H1 (cell line): ENCODE data around the gene GSG1L. TPM values are rescaled to one million over a fixed set of nuclear protein-coding genes. Genes with fewer than 3 reads are reported as not detected.

Experiments
- CTCF ChIA-PET: fragments of 300-600 bp; sonication (Branson Sonifier 250); formaldehyde crosslinking; loops from one replicate; lab custom pipeline; 2021; ENCODE audit not compliant: partially characterized antibody; lab: Charles Lee
- POLR2A ChIA-PET: fragments of 300-600 bp; sonication (Branson Sonifier 250); formaldehyde crosslinking; loops from one replicate; lab custom pipeline; 2021; ENCODE audit warnings: inconsistent platforms; ENCODE audit not compliant: partially characterized antibody; lab: Charles Lee
- DNase-seq, 2 experiments: peaks; one replicate each; pipeline versions ENCODE4 v3.0.0 to v3.0.0-alpha.2; 2010 to 2022; ENCODE audit warnings: low spot score in 2 of 2, low read depth in 1 of 2, mixed read lengths in 1 of 2
- FAIRE-seq: peaks from 2 replicates; lab custom pipeline; 2011; peaks lifted over from hg19 to GRCh38; lab: Jason Lieb, UNC
- H2AFZ ChIP-seq: 2 replicates; pipeline ENCODE4 v1.8.1; 2012; ENCODE audit warnings: low read length, inconsistent platforms
- H2AK5ac ChIP-seq: 2 replicates; pipeline ENCODE4 v1.6.1; 2013; ENCODE audit warnings: low read depth, low read length
- H2BK120ac ChIP-seq: replicated peaks from 2 replicates; pipeline ENCODE3; 2013; ENCODE audit warnings: low read depth, low read length, inconsistent platforms
- H2BK12ac ChIP-seq: 2 replicates; pipeline ENCODE4 v1.6.1; 2013; ENCODE audit warnings: low read depth, low read length
- H2BK15ac ChIP-seq: 2 replicates; pipeline ENCODE4 v1.6.1; 2013; ENCODE audit warnings: low read length
- H2BK20ac ChIP-seq: 2 replicates; pipeline ENCODE4 v1.6.1; 2013; ENCODE audit warnings: low read length
- H2BK5ac ChIP-seq: 2 replicates; pipeline ENCODE4 v1.6.1; 2013; ENCODE audit warnings: low read depth, low read length
- H3K14ac ChIP-seq: 2 replicates; pipeline ENCODE4 v1.6.1; 2013; ENCODE audit warnings: inconsistent platforms; ENCODE audit not compliant: insufficient read length
- H3K18ac ChIP-seq: 2 replicates; pipeline ENCODE4 v1.6.1; 2013; ENCODE audit warnings: low read length; ENCODE audit errors: extremely low read depth
- H3K23ac ChIP-seq: 2 replicates; pipeline ENCODE4 v1.6.1; 2013; ENCODE audit warnings: inconsistent platforms; ENCODE audit not compliant: insufficient read length
- H3K23me2 ChIP-seq: 2 replicates; pipeline ENCODE4 v1.6.1; 2013; ENCODE audit warnings: low read depth, low read length
- H3K27ac ChIP-seq: 2 replicates; pipeline ENCODE4 v1.6.1; 2011; ENCODE audit warnings: low read depth, low read length, inconsistent platforms
- H3K27me3 ChIP-seq, 4 experiments: replicated peaks in 1 of 4; 1 replicate in 1 of 4; 2 replicates in 3 of 4; pipeline versions ENCODE4 v1.6.1 to v1.8.1; 2011 to 2013; ENCODE audit warnings: low read length in 3 of 4, mild to moderate bottlenecking in 3 of 4, inconsistent platforms in 2 of 4, mixed read lengths in 2 of 4, moderate library complexity in 1 of 4; ENCODE audit not compliant: control insufficient read depth in 3 of 4, insufficient read depth in 3 of 4; ENCODE audit errors: extremely low read depth in 1 of 4
- H3K36me3 ChIP-seq, 4 experiments: 2 replicates each; pipeline versions ENCODE4 v1.6.1 to v1.8.1; 2011 to 2013; ENCODE audit warnings: mild to moderate bottlenecking in 4 of 4, low read length in 3 of 4, moderate library complexity in 2 of 4, control low read depth in 1 of 4, inconsistent platforms in 1 of 4; ENCODE audit not compliant: insufficient read depth in 4 of 4, control insufficient read depth in 2 of 4
- H3K4ac ChIP-seq: replicated peaks from 2 replicates; pipeline ENCODE3; 2013; ENCODE audit warnings: low read length, low read depth, mixed read lengths, inconsistent platforms; ENCODE audit not compliant: insufficient read length
- H3K4me1 ChIP-seq, 4 experiments: replicated peaks in 1 of 4; 1 replicate in 1 of 4; 2 replicates in 3 of 4; pipeline versions ENCODE4 v1.6.1 to v1.8.1; 2011 to 2013; ENCODE audit warnings: low read length in 3 of 4, inconsistent platforms in 2 of 4, mixed read lengths in 1 of 4; ENCODE audit not compliant: insufficient read depth in 4 of 4, control insufficient read depth in 3 of 4
- H3K4me2 ChIP-seq, 2 experiments: 2 replicates each; pipeline versions ENCODE4 v1.6.1 to v1.8.1; 2011 to 2013; ENCODE audit warnings: low read depth in 2 of 2, low read length in 2 of 2, control low read depth in 1 of 2, inconsistent platforms in 1 of 2, mild to moderate bottlenecking in 1 of 2; ENCODE audit not compliant: insufficient read depth in 1 of 2
- H3K4me3 ChIP-seq, 4 experiments: fragments of 200-600, 300-600 bp in 1 of 4; sonication (generic), shearing (Covaris generic), sonication (Bioruptor Twin) in 1 of 4; 2 replicates each; pipeline versions ENCODE4 v1.5.1 to v1.8.1; 2011 to 2016; ENCODE audit warnings: low read length in 4 of 4, low read depth in 3 of 4, control low read depth in 2 of 4, inconsistent platforms in 2 of 4, mild to moderate bottlenecking in 2 of 4, mixed read lengths in 1 of 4, moderate library complexity in 1 of 4; ENCODE audit not compliant: insufficient read depth in 2 of 4; ENCODE audit errors: extremely low read depth in 1 of 4
- H3K56ac ChIP-seq: replicated peaks from 2 replicates; pipeline ENCODE3; 2013; ENCODE audit warnings: low read depth, mild to moderate bottlenecking, mixed read lengths, low read length, inconsistent platforms; ENCODE audit not compliant: insufficient read length
- H3K79me1 ChIP-seq: 2 replicates; pipeline ENCODE4 v1.6.1; 2013; ENCODE audit warnings: low read depth, low read length, control low read depth
- H3K79me2 ChIP-seq, 2 experiments: 2 replicates each; pipeline versions ENCODE4 v1.6.1 to v1.8.1; 2012 to 2013; ENCODE audit warnings: low read length in 2 of 2, mild to moderate bottlenecking in 2 of 2, inconsistent platforms in 1 of 2; ENCODE audit not compliant: insufficient read depth in 2 of 2, control insufficient read depth in 1 of 2
- H3K9ac ChIP-seq, 4 experiments: replicated peaks in 1 of 4; 1 replicate in 1 of 4; 2 replicates in 3 of 4; pipeline versions ENCODE4 v1.6.1 to v1.8.1; 2011 to 2013; ENCODE audit warnings: low read depth in 3 of 4, low read length in 3 of 4, control low read depth in 2 of 4, mild to moderate bottlenecking in 2 of 4, moderate library complexity in 2 of 4, inconsistent platforms in 1 of 4; ENCODE audit errors: extremely low read depth in 1 of 4
- H3K9me3 ChIP-seq, 2 experiments: 2 replicates each; pipeline versions ENCODE4 v1.6.1 to v1.8.1; 2012 to 2013; ENCODE audit warnings: mild to moderate bottlenecking in 2 of 2, moderate library complexity in 2 of 2, control low read depth in 1 of 2, inconsistent platforms in 1 of 2, low read depth in 1 of 2, low read length in 1 of 2, mixed read lengths in 1 of 2; ENCODE audit not compliant: insufficient read depth in 2 of 2
- H4K20me1 ChIP-seq, 2 experiments: replicated peaks in 1 of 2; 2 replicates each; pipeline versions ENCODE3 to v1.8.1; 2011 to 2013; ENCODE audit warnings: inconsistent platforms in 2 of 2, low read length in 2 of 2, mild to moderate bottlenecking in 1 of 2; ENCODE audit not compliant: insufficient read depth in 2 of 2, control insufficient read depth in 1 of 2
- H4K5ac ChIP-seq: 2 replicates; pipeline ENCODE4 v1.6.1; 2013; ENCODE audit warnings: low read length, low read depth, mixed read lengths, inconsistent platforms; ENCODE audit not compliant: insufficient read length
- H4K8ac ChIP-seq: 2 replicates; pipeline ENCODE4 v1.8.0; 2013; ENCODE audit warnings: mild to moderate bottlenecking, moderate library complexity, low read length, inconsistent platforms; ENCODE audit not compliant: insufficient read depth; ENCODE audit errors: extremely low read depth
- H4K91ac ChIP-seq: replicated peaks from 2 replicates; pipeline ENCODE3; 2013; ENCODE audit warnings: low read length, mixed read lengths, inconsistent platforms; ENCODE audit not compliant: insufficient read length
- BCL11A ChIP-seq, 2 experiments: IDR thresholded peaks; one replicate each; pipeline ENCODE4 v1.6.1; 2011; ENCODE audit warnings: low read depth in 2 of 2, low read length in 2 of 2, mild to moderate bottlenecking in 2 of 2
- CEBPB ChIP-seq: IDR thresholded peaks from 2 replicates; pipeline ENCODE4 v1.6.1; 2012; ENCODE audit warnings: low read depth, low read length
- CHD2 ChIP-seq: IDR thresholded peaks from 2 replicates; pipeline ENCODE4 v1.6.1; 2012; ENCODE audit warnings: low read length, improper control_type of control experiment
- GTF2F1 ChIP-seq: IDR thresholded peaks from 2 replicates; pipeline ENCODE4 v1.6.1; 2012; ENCODE audit warnings: low read depth, low read length, improper control_type of control experiment, borderline replicate concordance
- SAP30 ChIP-seq: fragments of 300-600 bp; sonication (generic); IDR thresholded peaks from 2 replicates; pipeline ENCODE4 v1.7.1; 2012; ENCODE audit warnings: low read length, moderate library complexity, mild to moderate bottlenecking, inconsistent platforms; ENCODE audit not compliant: insufficient read depth, insufficient replicate concordance
- TCF12 ChIP-seq: IDR thresholded peaks from 2 replicates; pipeline ENCODE4 v1.6.1; 2011; ENCODE audit warnings: low read depth, mild to moderate bottlenecking, low read length
- WGBS, 2 experiments: shearing (Covaris generic) in 1 of 2; methylation state at CpG; one replicate each; pipeline versions ENCODE4 v1.1.6 to v1.1.7; 2013 to 2015; ENCODE audit warnings: low lambda C conversion rate in 2 of 2, mixed read lengths in 2 of 2, inconsistent platforms in 1 of 2, low coverage in 1 of 2, missing lambda C conversion rate in 1 of 2; ENCODE audit not compliant: insufficient replicate concordance in 2 of 2, insufficient coverage in 1 of 2, insufficient read length in 1 of 2; ENCODE audit errors: extremely low coverage in 1 of 2, missing lambda C conversion rate in 1 of 2; 5-methylcytosine and 5-hydroxymethylcytosine counted together
- polyA plus RNA-seq, 7 experiments: library from polyadenylated mRNA; depleted of rRNA in 3 of 7; stranded (reverse) in 5 of 7; unstranded in 2 of 7; fragments of >200 nt in 5 of 7; fragments of 200-250 nt in 2 of 7; gene quantifications; 1 replicate in 5 of 7; 2 replicates in 1 of 7; 4 replicates in 1 of 7; pipeline versions ENCODE4 v1.2.1 to v1.2.3, GENCODE V29; 2011 to 2013; ENCODE audit warnings: missing spikeins in 2 of 7, mixed read lengths in 2 of 7
- total RNA-seq: library from RNA; stranded (reverse); fragmentation: NEBNext Ultra II Directional; extraction: Animal tissue kit (Norgen Biotek cat#: 25700); gene quantifications from 2 replicates; pipeline ENCODE4 v1.2.1, GENCODE V29; 2021
- TF ChIP-seq, protein P1 (sequence below): IDR thresholded peaks from 2 replicates; pipeline ENCODE4 v1.6.1; 2012; ENCODE audit warnings: inconsistent platforms

Gene GSG1L
- total and polyA plus RNA-seq, 2 of the 8 experiments (the other 6 are each of a cell fraction or from before 2014, with no cell fraction given) = 0.71 to 1.1 TPM

- no peak overlapping the region for H3K4me2 ChIP-seq
- H2BK5ac ChIP-seq = no peak overlapping the region
- H4K20me1 ChIP-seq = peaks cover 0 to 1% of the 10 kb centered on the region in 2 experiments
- no peak overlapping the region for H3K9ac ChIP-seq
- H2AFZ ChIP-seq = no peak overlapping the region
- H3K23ac ChIP-seq = no peak overlapping the region
- no peaks in the 10 kb centered on the region for H3K9me3 ChIP-seq
- WGBS, 2 experiments = 93% methylated on average over 9 of the region's 9 CpGs; no CpG with 5 or more reads in 1 of the 2 experiments
- H3K36me3 ChIP-seq = no peaks in the 10 kb centered on the region
- H2BK20ac ChIP-seq = no peak overlapping the region
- DNase-seq (no peak), FAIRE-seq (no peak)
- no peak overlapping the region for H3K56ac ChIP-seq
- H3K23me2 ChIP-seq = no peaks in the 10 kb centered on the region
- TF ChIP-seq, protein P1, sequence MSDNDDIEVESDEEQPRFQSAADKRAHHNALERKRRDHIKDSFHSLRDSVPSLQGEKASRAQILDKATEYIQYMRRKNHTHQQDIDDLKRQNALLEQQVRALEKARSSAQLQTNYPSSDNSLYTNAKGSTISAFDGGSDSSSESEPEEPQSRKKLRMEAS = no peak
- TF ChIP-seq SAP30 (no peak), TCF12 (no peak), BCL11A (IDR thresholded peaks at IDR 0.05; ENCODE audit: low read depth in 2 of 2, low read length in 2 of 2) (no peak), CEBPB (no peak), GTF2F1 (no peak), CHD2 (no peak)
- H4K8ac ChIP-seq = no peak overlapping the region
- no peak overlapping the region for H3K18ac ChIP-seq
- no peak overlapping the region for H3K4me3 ChIP-seq
- no peak overlapping the region for H3K4ac ChIP-seq
- no peaks in the 10 kb centered on the region for H3K27me3 ChIP-seq
- no peaks in the 10 kb centered on the region for H3K79me1 ChIP-seq
- H3K27ac ChIP-seq = no peak overlapping the region
- no peak overlapping the region for H2AK5ac ChIP-seq
- CTCF ChIA-PET = interaction anchor here (1.0 to 4.0 kb wide), 2 partner anchors 10 kb away, joined by 3 to 27 read pairs; no protein-coding TSS in a partner anchor
- no peak overlapping the region for H2BK12ac ChIP-seq
- H3K4me1 ChIP-seq = no peaks in the 10 kb centered on the region
- H2BK120ac ChIP-seq = no peak overlapping the region
- no peak overlapping the region for H4K91ac ChIP-seq
- no peak overlapping the region for H4K5ac ChIP-seq
- no peaks in the 10 kb centered on the region for H3K79me2 ChIP-seq
- POLR2A ChIA-PET = interaction anchor here (4.0 kb wide), 1 partner anchor 10 kb away, joined by 15 read pairs; no protein-coding TSS in a partner anchor
- no peak overlapping the region for H2BK15ac ChIP-seq
- no peak overlapping the region for H3K14ac ChIP-seq
Observed at GRCh38 chr16:28081391-28081968, 18.0 kb upstream of the GSG1L start.
